Measurements from ENCODE around the gene STARD3. TPM values are rescaled to one million over a fixed set of nuclear protein-coding genes. Genes with fewer than 3 reads are reported as not detected.

The STARD3 gene
- total RNA-seq, 1 donor from 2014 or later: 62.0 TPM

DNA sequence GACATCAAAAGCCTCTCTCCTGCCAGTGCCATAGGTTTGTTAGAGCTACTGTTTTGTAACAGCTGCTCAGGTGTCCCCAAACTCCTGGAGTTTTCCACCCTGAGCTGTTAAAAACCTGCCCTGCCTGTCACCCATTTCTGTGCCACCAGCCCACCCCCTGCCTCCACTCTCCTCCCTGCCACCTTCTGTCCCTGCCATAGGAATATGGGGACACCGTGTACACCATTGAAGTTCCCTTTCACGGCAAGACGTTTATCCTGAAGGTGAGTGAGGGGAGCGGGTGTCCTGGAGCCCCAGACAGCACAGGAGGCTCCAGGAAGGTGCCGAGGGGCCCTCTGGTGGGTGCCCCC is 23.0 kb downstream of the STARD3 start:
- Mint-ChIP-seq H3K27ac (no peak overlapping the region), H3K27me3 (no peaks in the 10 kb centered on the region), H3K4me3 (no peak overlapping the region), H3K9me3 (no peaks in the 10 kb centered on the region), H3K4me1 (ENCODE audit: unreplicated experiment) (peaks cover 11% of the 10 kb centered on the region), H3K36me3 (no peaks in the 10 kb centered on the region)
- DNase-seq (ENCODE audit: extremely low spot score, unreplicated experiment): no peak
- TF ChIP-seq, protein P1, sequence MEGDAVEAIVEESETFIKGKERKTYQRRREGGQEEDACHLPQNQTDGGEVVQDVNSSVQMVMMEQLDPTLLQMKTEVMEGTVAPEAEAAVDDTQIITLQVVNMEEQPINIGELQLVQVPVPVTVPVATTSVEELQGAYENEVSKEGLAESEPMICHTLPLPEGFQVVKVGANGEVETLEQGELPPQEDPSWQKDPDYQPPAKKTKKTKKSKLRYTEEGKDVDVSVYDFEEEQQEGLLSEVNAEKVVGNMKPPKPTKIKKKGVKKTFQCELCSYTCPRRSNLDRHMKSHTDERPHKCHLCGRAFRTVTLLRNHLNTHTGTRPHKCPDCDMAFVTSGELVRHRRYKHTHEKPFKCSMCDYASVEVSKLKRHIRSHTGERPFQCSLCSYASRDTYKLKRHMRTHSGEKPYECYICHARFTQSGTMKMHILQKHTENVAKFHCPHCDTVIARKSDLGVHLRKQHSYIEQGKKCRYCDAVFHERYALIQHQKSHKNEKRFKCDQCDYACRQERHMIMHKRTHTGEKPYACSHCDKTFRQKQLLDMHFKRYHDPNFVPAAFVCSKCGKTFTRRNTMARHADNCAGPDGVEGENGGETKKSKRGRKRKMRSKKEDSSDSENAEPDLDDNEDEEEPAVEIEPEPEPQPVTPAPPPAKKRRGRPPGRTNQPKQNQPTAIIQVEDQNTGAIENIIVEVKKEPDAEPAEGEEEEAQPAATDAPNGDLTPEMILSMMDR (conservative IDR thresholded peaks at IDR 0.05): no peak

- H3K27ac Mint-ChIP-seq: no peak overlapping the region
- H3K27me3 Mint-ChIP-seq: no peaks in the 10 kb centered on the region
- no peak for DNase-seq (ENCODE audit: extremely low spot score, unreplicated experiment)
- no peak overlapping the region for H3K4me3 Mint-ChIP-seq
- H3K9me3 Mint-ChIP-seq: no peaks in the 10 kb centered on the region
- peaks cover 5% of the 10 kb centered on the region for H3K4me1 Mint-ChIP-seq (ENCODE audit: unreplicated experiment)
- TF ChIP-seq, protein P1 (conservative IDR thresholded peaks at IDR 0.05): no peak
- H3K36me3 Mint-ChIP-seq: no peaks in the 10 kb centered on the region
Observed at GRCh38 chr17:39660397-39661385, 23.7 kb downstream of the STARD3 start.

GRCh38 chr17:39661744-39662541 is 25.0 kb downstream of the STARD3 start:
- DNase-seq (ENCODE audit: extremely low spot score, unreplicated experiment): no peak
- Mint-ChIP-seq H3K4me3 (no peak overlapping the region), H3K9me3 (no peaks in the 10 kb centered on the region), H3K27ac (no peak overlapping the region), H3K27me3 (peaks cover 4% of the 10 kb centered on the region), H3K36me3 (no peaks in the 10 kb centered on the region), H3K4me1 (ENCODE audit: unreplicated experiment) (peaks cover 4% of the 10 kb centered on the region)
- TF ChIP-seq, protein P1 (conservative IDR thresholded peaks at IDR 0.05): no peak

DNA sequence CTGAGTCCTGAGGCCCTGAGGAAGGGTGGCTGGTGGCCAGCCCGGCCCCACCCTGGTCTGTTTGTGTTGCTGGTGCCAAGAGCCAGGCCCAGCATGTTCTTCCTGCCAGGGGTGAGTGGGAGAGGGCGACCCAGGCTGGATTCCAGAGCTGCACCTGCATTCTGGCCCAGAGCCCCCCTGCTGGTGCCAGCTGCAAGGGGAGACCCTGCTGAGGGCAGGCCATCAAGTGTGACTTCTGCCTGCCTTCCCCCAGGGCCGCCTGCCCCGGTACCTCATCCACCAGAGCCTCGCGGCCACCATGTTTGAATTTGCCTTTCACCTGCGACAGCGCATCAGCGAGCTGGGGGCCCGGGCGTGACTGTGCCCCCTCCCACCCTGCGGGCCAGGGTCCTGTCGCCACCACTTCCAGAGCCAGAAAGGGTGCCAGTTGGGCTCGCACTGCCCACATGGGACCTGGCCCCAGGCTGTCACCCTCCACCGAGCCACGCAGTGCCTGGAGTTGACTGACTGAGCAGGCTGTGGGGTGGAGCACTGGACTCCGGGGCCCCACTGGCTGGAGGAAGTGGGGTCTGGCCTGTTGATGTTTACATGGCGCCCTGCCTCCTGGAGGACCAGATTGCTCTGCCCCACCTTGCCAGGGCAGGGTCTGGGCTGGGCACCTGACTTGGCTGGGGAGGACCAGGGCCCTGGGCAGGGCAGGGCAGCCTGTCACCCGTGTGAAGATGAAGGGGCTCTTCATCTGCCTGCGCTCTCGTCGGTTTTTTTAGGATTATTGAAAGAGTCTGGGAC is 25.8 kb downstream of the STARD3 start:
- no peaks in the 10 kb centered on the region for H3K36me3 Mint-ChIP-seq
- peaks cover 4% of the 10 kb centered on the region for H3K4me1 Mint-ChIP-seq (ENCODE audit: unreplicated experiment)
- TF ChIP-seq, protein P1 (conservative IDR thresholded peaks at IDR 0.05): no peak
- H3K27me3 Mint-ChIP-seq: peaks cover 4% of the 10 kb centered on the region
- no peak overlapping the region for H3K27ac Mint-ChIP-seq
- no peak for DNase-seq (ENCODE audit: extremely low spot score, unreplicated experiment)
- H3K9me3 Mint-ChIP-seq: no peaks in the 10 kb centered on the region
- H3K4me3 Mint-ChIP-seq: no peak overlapping the region

- Mint-ChIP-seq H3K4me3 (no peak overlapping the region), H3K9me3 (no peaks in the 10 kb centered on the region), H3K4me1 (ENCODE audit: unreplicated experiment) (peaks cover 4% of the 10 kb centered on the region), H3K27ac (no peak overlapping the region), H3K36me3 (no peaks in the 10 kb centered on the region), H3K27me3 (peaks cover 4% of the 10 kb centered on the region)
- no peak for DNase-seq (ENCODE audit: extremely low spot score, unreplicated experiment)
- TF ChIP-seq, protein P1 (conservative IDR thresholded peaks at IDR 0.05): no peak
Observed at GRCh38 chr17:39663340-39663687, 26.4 kb downstream of the STARD3 start.
